Lung (tissue), 12 donors: ENCODE measurements around the gene VMAC. TPM values are rescaled to one million over a fixed set of nuclear protein-coding genes. Genes with fewer than 3 reads are reported as not detected.
A peak's percentile ranks its signal among the peaks of the same experiment; 100 is the strongest.
"Not testable (repeated sequence)": the region's sequence is repeated elsewhere in the genome, so short reads cannot be mapped to it uniquely, and the experiment has no call there.

Experiments used
- ATAC-seq: fragments of 200-7000 bp; cut with Tn5 transposase; one replicate; pipeline ENCODE4 v1.9.1; 2020; ENCODE audit warnings: moderate number of reproducible peaks; ENCODE audit not compliant: insufficient read depth, low FRiP score
- DNase-seq, 3 donors: peaks; one replicate each; pipeline ENCODE4 v3.0.0-alpha.2; 2013 to 2017
- H3K27ac ChIP-seq, 2 donors: one replicate each; pipeline ENCODE4 v1.5.1; 2013; ENCODE audit warnings: mild to moderate bottlenecking in 2 of 2, moderate library complexity in 2 of 2, control low read depth in 1 of 2, inconsistent platforms in 1 of 2, low read depth in 1 of 2, low read length in 1 of 2
- H3K27me3 ChIP-seq, 3 donors: one replicate each; pipeline ENCODE4 v1.5.1; 2013; ENCODE audit warnings: low read length in 2 of 3; ENCODE audit not compliant: control insufficient read depth in 3 of 3, insufficient read depth in 3 of 3
- H3K36me3 ChIP-seq, 4 donors: one replicate each; pipeline ENCODE4 v1.5.1; 2013; ENCODE audit warnings: low read length in 4 of 4, mild to moderate bottlenecking in 1 of 4, moderate library complexity in 1 of 4; ENCODE audit not compliant: control insufficient read depth in 4 of 4, insufficient read depth in 4 of 4
- H3K4me1 ChIP-seq, 5 donors: one replicate each; pipeline ENCODE4 v1.5.1; 2013; ENCODE audit warnings: low read length in 5 of 5, mild to moderate bottlenecking in 2 of 5, moderate library complexity in 1 of 5; ENCODE audit not compliant: control insufficient read depth in 5 of 5, insufficient read depth in 5 of 5
- H3K4me3 ChIP-seq: one replicate; pipeline ENCODE4 v1.5.1; 2013; ENCODE audit warnings: mild to moderate bottlenecking, control low read depth, moderate library complexity
- H3K9ac ChIP-seq, 2 donors: one replicate each; pipeline ENCODE4 v1.5.1; 2013; ENCODE audit warnings: low read length in 2 of 2, control low read depth in 1 of 2; ENCODE audit not compliant: insufficient read depth in 1 of 2
- H3K9me3 ChIP-seq, 4 donors: one replicate each; pipeline ENCODE4 v1.5.1; 2013; ENCODE audit warnings: low read length in 3 of 4, mild to moderate bottlenecking in 1 of 4, moderate library complexity in 1 of 4; ENCODE audit not compliant: control insufficient read depth in 4 of 4, insufficient read depth in 3 of 4
- WGBS, 2 donors: extraction: QIAGEN DNeasy Blood & Tissue Kit; methylation state at CpG; one replicate each; pipeline ENCODE4 v1.1.7; 2013; 5-methylcytosine and 5-hydroxymethylcytosine counted together
- polyA plus RNA-seq, 2 donors: library from polyadenylated mRNA; stranded (reverse); fragments of 200-250 nt; gene quantifications; one replicate each; pipeline ENCODE4 v1.2.1, GENCODE V29; 2013
- total RNA-seq, 2 donors: library from RNA; depleted of rRNA in 1 of 2; stranded (reverse); fragments of >200 nt in 1 of 2; gene quantifications; one replicate each; pipeline ENCODE4 v1.2.1, GENCODE V29; 2014 to 2021
- TF ChIP-seq, protein P1 (sequence below): IDR thresholded peaks from 2 replicates; pipeline ENCODE4 v1.5.1; 2012; ENCODE audit warnings: mild to moderate bottlenecking; ENCODE audit errors: control extremely low read depth, extremely low read depth
- donor health status: control.
- donor health status: control.
- donor health status: Bipolar disorder and iron deficiency.
- donor health status: healthy.
- donor health status: DM: yes; HTN: yes; CAD: no.

The VMAC gene
- total and polyA plus RNA-seq, 4 donors = 3.3 to 7.2 (median 5.7) TPM

DNA sequence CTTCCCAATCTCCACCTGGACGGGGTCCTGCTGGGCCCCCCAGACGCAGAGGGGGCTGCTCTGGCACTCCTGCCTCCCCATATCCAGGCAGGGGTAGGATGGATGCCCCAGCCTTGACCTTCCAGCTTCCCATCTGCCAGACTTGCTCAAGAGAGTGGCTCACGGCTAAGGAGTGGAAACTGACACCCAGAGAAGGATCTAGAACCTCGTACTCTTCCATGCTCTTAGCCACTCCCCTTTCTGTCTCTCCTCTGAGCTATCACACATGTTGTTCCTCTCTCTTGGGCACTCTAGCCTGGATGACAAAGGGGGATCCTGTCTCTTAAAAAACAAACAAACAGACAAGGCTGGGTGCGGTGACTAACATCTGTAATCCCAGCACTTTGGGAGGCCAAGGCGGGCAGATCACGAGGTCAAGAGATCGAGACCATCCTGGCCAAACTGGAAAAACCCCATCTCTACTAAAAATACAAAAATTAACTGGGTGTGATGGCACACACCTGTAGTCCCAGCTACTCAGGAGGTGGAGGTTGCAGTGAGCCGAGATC lies 22.2 kb upstream of the VMAC start:
- TF ChIP-seq, protein P1, sequence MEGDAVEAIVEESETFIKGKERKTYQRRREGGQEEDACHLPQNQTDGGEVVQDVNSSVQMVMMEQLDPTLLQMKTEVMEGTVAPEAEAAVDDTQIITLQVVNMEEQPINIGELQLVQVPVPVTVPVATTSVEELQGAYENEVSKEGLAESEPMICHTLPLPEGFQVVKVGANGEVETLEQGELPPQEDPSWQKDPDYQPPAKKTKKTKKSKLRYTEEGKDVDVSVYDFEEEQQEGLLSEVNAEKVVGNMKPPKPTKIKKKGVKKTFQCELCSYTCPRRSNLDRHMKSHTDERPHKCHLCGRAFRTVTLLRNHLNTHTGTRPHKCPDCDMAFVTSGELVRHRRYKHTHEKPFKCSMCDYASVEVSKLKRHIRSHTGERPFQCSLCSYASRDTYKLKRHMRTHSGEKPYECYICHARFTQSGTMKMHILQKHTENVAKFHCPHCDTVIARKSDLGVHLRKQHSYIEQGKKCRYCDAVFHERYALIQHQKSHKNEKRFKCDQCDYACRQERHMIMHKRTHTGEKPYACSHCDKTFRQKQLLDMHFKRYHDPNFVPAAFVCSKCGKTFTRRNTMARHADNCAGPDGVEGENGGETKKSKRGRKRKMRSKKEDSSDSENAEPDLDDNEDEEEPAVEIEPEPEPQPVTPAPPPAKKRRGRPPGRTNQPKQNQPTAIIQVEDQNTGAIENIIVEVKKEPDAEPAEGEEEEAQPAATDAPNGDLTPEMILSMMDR = no peak
- no peaks in the 10 kb centered on the region for H3K36me3 ChIP-seq
- no peak overlapping the region for H3K27ac ChIP-seq
- H3K9me3 ChIP-seq = peaks cover 0 to 4% (median 0%) of the 10 kb centered on the region in 4 donors
- peaks cover 0 to 5% (median 0%) of the 10 kb centered on the region in 3 donors for H3K27me3 ChIP-seq
- DNase-seq = no peak
- peaks cover 0 to 6% (median 3%) of the 10 kb centered on the region in 5 donors for H3K4me1 ChIP-seq
- ATAC-seq = no peak
- 57 to 63% methylated on average over 9 of the region's 9 CpGs for WGBS, 2 donors
- H3K9ac ChIP-seq = no peak overlapping the region
- H3K4me3 ChIP-seq = no peak overlapping the region

DNA sequence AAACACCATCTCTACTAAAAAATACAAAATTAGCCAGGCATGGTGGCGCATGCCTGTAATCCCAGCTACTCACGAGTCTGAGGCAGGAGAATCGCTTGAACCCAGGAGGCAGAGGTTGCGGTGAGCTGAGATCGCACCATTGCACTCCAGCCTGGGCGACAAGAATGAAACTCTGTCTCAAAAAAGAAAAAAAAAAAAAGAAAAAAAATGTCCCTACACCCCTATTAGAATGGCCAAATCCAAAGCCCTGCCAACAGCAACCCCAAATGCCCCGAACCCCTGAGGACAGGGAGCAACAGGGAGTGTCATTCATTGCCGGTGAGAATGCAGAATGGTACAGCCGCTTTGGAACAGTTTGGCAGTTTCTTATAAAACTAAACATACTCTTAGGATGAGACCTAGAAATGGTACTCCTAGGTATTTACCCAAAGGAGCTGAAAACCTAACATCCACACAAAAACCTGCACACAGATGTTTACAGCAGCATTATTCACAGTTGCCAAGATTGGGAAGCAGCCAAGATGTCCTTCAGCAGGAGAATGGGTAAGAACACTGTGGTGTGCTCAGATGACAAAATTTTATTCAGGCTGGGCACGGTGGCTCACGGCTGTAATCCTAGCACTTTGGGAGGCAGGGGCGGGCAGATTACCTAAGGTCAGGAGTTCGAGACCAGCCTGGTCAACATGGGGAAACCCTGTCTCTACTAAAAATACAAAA lies 21.4 kb upstream of the VMAC start:
- H3K4me1 ChIP-seq, H3K4me3 ChIP-seq, ATAC-seq, DNase-seq, H3K9ac ChIP-seq, H3K27me3 ChIP-seq, H3K27ac ChIP-seq, H3K9me3 ChIP-seq, H3K36me3 ChIP-seq: not testable (repeated sequence)
- 73 to 83% methylated on average over 13 of the region's 13 CpGs for WGBS, 2 donors

DNA sequence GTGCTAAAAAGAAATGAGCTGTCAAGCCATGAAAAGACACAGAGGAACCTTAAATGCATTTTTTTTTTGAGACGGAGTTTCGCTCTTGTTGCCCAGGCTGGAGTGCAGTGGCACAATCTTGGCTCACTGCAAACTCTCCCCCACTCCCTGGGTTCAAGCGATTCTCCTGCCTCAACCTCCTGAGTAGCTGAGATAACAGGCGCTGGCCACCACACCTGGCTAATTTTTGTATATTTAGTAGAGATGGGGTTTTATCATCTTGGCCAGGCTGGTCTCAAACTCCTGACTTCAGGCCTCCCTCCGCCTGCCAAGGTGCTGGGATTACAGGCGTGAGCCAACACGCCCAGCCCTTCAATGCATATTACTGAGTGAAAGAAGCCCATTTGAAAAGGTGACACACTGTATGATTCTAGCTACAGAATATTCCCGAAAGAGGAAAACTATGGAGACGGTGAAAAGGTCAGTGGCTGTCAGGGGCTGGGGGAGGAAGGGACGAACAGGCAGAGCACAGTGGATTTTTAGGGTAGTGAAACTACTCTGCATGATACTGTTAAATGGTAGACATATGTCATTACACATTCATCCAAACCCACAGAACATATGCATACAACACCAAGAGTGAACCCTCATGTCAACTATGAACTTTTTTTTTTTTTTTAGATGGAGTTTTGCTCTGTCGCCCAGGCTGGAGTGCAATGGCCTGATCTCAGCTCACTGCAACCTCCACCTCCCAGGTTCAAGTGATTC lies 20.4 kb upstream of the VMAC start:
- H3K9me3 ChIP-seq, ATAC-seq, H3K36me3 ChIP-seq, H3K27ac ChIP-seq, H3K4me3 ChIP-seq, H3K4me1 ChIP-seq, H3K27me3 ChIP-seq, DNase-seq, H3K9ac ChIP-seq: not testable (repeated sequence)
- WGBS, 2 donors = 75 to 81% methylated on average over 11 of the region's 11 CpGs

DNA sequence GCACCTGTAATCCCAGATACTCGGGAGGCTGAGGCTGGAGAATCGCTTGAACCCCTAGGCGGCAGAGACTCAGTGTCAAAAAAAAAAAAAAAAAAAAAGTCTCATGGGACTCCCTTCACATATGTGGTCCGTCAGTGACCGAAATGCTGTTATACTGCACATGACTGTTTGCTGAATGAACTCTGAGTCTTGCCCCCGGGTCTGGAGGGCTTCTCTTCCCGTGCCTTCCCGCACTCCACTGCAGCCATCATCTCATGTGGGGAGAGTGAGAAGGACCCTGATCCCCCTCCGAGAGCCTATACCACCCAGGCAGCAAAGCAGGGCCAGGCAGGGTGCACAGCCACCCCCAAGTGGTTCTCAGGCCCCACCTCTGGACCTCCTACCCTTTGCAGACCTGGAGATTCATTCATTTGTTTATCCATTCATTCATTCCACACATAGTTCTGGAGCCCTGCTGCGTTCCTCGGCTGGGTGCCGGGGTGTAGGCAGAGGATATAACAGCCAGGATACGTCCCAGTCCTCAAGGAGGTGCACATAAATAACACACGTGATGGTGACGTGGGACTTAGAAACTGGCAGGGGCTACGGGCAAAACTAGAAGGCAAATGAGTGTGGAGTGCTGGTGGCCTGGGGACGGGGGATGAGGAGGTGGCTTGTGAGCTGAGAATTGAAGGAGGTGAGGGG lies 15.2 kb upstream of the VMAC start:
- Histone ChIP-seq H3K9ac (no peak overlapping the region), H3K4me1 (peaks cover 0 to 9% (median 5%) of the 10 kb centered on the region in 5 donors), H3K4me3 (no peak overlapping the region), H3K27ac (no peak overlapping the region), H3K9me3 (peaks cover 0 to 4% (median 0%) of the 10 kb centered on the region in 4 donors), H3K27me3 (peaks cover 0 to 5% (median 2%) of the 10 kb centered on the region in 3 donors), H3K36me3 (peaks cover 0 to 8% (median under 1%) of the 10 kb centered on the region in 4 donors)
- ATAC-seq (no peak), DNase-seq (peak in 1 of 3 donors; percentile 10)
- TF ChIP-seq, protein P1 = no peak
- WGBS, 2 donors = 46 to 62% methylated on average over 17 of the region's 17 CpGs
